Stimulated activated CD8-positive, alpha-beta memory T cell treated with anti-CD3 and anti-CD28 coated beads, Interleukin-7, amount 100 ng/mL, for 24 hours (primary cell): ENCODE measurements around the gene SELL.
"Not testable (repeated sequence)": the region's sequence is repeated elsewhere in the genome, so short reads cannot be mapped to it uniquely, and the experiment has no call there.

ENCODE experiments used
- DNase-seq: peaks from one replicate; pipeline ENCODE4 v3.0.0-alpha.2; 2020; ENCODE audit warnings: low read depth

The SELL gene

DNA sequence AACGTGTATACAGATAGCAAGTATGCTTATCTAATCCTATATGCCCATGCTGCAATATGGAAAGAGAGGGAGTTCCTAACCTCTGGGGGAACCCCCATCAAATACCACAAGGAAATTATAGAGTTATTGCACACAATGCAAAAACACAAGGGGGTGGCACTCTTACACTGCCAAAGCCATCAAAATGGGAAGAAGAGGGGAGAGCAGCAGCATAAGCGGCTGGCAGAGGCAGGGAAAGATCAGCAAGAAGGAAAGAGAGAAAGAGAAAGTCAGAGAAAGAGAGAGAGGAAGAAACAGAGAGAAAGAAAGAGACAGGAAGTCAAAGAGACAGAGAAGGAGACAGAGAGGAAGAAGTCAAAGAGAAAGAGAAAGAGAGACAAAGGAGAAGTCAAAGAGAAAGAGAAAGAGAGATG is 44.2 kb downstream of the SELL start:
- DNase-seq: not testable (repeated sequence)

DNA sequence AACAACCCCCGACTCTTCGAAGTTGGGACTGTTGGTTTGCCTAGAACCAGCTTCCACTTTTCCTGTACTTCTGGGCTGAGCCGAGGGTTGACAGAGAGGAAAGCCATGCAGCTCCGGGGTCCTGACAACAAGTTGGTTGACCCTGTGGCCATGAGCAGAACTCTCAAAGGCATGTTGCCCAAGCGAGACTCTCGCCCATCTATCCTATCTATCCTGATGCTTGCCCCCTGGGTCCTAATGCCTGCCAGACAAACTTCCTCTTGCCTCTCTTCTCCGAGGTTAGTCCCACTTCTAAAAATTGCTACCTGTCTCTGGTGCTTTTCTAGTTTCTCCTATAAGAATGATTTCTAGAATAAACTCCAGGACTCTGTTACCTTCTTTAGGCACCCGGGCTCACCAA is 48.7 kb downstream of the SELL start:
- DNase-seq: not testable (repeated sequence)

DNA sequence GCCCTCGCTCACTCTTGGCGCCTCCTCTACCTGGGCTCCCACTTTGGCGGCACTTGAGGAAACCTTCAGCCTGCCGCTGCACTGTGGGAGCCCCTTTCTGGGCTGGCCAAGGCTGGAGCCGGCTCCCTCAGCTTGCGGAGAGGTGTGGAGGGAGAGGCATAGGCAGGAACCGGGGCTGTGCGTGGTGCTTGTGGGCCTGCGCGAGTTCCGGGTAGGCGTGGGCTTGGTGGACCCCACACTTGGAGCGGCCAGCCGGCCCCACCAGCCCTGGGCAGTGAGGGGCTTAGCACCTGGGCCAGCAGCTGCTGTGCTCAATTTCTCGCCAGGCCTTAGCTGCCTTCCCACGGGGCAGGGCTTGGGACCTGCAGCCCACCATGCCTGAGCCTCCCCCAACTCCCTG is 50.4 kb downstream of the SELL start:
- not testable (repeated sequence) for DNase-seq

DNA sequence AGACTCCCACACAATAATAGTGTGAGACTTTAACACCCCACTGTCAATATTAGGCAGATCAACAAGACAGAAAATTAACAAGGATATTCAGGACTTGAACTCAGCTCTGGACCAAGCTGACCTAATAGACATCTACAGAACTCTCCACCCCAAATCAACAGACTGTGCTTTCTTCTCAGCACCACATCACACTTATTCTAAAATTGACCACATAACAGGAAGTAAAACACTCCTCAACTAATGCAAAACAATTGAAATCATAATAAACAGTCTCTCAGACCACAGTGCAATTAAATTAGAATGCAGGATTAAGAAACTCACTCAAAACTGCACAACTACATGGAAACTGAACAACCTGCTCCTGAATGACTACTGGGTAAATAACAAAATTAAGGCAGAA is 52.6 kb downstream of the SELL start:
- DNase-seq: not testable (repeated sequence)

DNA sequence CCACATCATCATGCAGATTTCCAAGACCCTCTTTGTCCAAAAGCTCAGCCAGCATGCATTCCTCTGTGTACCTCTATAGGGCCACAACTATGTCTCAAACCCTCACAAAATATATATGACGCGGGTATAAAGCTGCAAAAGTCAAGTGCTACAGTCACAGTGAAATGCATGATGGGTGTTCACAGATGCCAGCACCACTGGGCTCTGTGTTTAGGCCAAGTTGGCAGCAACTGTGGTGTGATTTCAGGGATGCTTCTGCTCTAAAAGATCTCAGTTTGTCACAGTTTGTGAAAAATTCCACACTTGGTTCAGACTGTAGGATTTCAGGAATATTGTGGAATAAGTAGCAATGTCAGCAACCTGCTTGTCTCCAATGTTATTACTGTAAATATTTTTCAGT is 57.5 kb downstream of the SELL start:
- no peak for DNase-seq

DNA sequence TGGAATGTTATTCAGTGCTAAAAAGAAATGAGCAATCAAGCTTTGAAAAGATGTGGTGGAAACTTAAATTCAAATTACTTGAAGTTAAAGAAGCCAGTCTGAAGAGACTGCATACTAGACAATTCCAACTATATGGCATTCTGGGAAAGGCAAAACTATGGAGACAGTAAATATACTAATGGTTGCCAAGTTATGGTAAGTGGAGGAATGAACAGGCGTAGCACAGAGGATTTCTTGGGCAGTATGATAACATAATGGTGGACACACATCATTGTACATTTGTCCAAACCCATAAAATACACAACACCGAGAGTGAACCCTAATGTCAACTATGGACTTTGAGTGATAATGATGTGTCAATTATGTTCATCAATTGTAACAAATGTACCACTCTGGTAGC is 60.4 kb downstream of the SELL start:
- no peak for DNase-seq

DNA sequence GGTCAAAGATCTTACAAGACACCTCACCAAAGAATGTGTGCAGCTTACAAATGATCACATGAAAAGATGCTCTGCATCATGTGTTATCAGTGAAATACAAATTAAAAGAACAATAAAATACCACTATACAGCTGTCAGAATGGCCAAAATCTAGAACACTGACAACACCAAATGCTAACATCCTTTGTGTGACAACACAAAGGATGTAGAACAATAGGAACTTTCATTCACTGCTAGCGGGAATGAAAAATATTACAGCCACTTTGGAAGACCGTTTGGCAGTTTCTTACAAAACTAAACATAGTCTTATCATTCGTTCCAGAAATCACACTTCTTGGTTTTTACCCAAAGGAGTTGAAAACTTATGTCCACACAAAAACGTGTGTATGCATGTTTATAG is 60.9 kb downstream of the SELL start:
- no peak for DNase-seq

DNA sequence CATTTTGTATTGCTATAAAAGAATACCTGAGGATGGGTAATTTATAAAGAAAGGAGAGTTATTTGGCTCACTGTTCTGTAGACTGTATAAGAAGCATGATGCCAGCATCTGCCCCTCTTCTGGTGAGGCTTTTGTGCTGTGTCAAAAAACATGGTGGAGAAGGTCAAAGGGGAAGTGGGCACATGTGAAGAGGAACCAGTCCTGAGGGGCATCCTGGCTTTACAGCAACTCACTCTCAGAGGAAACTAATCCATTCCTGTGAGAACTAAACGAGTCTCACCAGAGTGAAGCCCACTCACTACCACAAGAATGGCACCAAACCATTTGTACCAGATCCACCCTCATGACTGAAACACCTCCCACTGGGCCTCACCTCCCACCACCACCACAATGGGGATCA is 62.7 kb downstream of the SELL start:
- DNase-seq: no peak

DNA sequence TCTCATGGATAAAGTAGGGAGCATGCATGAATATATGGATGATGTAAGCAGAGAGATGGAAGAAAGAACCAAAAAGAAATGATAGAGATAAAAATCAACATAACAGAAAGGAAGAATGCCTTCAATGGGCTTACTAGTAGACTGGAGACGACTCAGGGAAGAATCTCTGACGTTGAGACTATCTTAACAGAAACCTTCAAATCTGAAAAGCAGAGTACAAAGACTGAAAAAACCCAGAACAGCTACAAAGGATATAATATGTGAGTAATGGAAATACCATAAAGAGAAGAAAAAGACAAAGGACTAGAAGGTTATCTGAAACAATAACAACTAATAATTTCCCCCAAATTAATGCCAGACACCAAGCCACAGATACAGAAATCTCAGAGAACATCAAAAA is 63.2 kb downstream of the SELL start:
- DNase-seq: no peak

DNA sequence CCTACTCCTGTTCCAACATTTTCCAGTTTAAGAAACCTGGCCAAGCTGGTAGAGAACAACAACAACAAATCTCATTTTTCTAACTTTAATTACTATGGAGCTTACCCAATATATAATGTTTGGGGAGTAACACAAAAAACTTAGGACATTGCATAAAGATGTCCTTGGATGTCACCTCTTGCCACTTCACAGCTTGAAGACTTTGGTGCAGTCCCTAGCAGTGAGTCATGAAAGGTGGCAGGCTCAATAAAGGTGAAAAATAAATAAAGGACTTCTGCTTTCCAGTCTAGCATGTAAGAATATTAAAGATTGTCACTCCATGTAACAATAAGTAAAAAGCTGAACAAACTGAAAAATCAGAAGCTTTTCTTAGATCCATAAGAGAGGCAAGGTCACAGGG is 63.9 kb downstream of the SELL start:
- DNase-seq: no peak

DNA sequence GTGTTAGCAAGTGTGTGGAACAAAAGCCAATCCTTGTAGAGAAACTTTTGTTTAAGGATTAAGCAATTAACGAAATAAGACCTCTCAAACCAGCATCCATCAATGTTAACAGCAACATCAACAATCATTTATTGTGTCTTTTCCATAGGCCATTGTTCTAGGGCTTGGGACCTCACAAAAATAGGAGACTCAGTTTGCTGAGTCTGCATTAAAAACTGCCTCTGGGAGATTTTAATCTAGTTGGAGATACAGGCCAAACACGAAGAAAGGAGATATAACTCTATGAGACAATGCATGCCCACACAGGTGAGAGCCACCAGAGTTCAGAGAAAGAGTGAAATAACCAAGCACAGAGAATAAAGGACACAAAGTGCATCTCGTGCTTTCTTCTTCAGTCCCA is 67.1 kb downstream of the SELL start:
- DNase-seq: no peak
